Astrocyte of the spinal cord (primary cell): ENCODE data around the gene CASS4.

ENCODE experiments used
- DNase-seq: peaks from one replicate; pipeline ENCODE4 v3.0.0; 2011; ENCODE audit warnings: low read depth, low spot score
- H3K4me3 ChIP-seq: 2 replicates; pipeline ENCODE4 v1.5.1; 2011; ENCODE audit warnings: low read depth, mild to moderate bottlenecking, low read length, moderate library complexity
- in situ Hi-C: cut with HindIII; loops from 2 replicates; pipeline ENCODE4 v1.10.0; 2017; ENCODE audit warnings: low sequenced_read_pairs
- TF ChIP-seq, protein P1 (sequence below): IDR thresholded peaks from 2 replicates; pipeline ENCODE4 v1.5.1; 2012; ENCODE audit warnings: low read depth, mild to moderate bottlenecking, low read length, inconsistent platforms

The CASS4 gene

DNA sequence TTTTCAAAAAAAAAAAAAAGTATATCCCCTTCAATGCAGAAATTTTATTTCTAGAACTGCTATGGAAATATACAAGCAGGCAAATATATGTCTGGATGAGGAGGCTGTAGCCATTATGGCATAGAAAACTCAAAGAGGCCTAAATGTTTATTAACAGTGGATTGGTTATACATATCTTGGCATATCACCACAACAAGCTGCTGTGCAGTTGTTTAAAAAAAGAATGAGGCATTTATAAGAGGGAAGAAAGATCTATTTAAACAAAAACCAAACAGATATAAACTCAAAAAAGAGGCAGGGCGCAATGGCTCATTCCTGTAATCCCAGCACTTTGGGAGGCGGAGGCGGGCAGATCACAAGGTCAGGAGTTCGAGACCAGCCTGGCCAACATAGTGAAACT lies 26.2 kb downstream of the CASS4 start:
- H3K4me3 ChIP-seq = no peak overlapping the region
- DNase-seq = no peak
- in situ Hi-C loops = no loop called here
- TF ChIP-seq, protein P1, sequence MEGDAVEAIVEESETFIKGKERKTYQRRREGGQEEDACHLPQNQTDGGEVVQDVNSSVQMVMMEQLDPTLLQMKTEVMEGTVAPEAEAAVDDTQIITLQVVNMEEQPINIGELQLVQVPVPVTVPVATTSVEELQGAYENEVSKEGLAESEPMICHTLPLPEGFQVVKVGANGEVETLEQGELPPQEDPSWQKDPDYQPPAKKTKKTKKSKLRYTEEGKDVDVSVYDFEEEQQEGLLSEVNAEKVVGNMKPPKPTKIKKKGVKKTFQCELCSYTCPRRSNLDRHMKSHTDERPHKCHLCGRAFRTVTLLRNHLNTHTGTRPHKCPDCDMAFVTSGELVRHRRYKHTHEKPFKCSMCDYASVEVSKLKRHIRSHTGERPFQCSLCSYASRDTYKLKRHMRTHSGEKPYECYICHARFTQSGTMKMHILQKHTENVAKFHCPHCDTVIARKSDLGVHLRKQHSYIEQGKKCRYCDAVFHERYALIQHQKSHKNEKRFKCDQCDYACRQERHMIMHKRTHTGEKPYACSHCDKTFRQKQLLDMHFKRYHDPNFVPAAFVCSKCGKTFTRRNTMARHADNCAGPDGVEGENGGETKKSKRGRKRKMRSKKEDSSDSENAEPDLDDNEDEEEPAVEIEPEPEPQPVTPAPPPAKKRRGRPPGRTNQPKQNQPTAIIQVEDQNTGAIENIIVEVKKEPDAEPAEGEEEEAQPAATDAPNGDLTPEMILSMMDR = no peak

DNA sequence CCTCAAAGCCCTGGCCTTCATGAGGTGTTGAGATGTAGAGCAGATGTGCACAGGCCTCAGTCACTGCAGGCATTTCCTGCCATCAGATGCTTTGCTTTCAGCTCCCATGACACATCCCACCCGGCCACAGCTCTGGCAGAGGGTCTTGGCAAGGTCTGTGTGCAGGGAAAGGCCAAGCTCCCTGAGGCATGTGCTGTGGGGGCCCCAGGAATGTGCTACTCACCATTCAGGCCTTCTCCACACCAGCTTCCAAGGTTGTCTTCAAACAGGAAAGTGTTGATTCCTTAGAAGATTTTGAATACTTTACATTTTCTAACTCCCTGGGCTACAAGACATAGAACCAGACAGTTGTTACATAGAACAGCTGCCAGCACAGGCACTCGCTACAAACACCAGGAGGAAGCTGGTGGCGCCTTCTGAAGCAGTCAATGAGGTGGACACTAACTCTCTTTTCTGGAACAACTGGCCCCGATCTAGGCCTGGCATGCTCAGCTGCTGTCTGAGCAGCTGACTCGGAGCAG lies 27.8 kb downstream of the CASS4 start:
- H3K4me3 ChIP-seq = no peak overlapping the region

DNA sequence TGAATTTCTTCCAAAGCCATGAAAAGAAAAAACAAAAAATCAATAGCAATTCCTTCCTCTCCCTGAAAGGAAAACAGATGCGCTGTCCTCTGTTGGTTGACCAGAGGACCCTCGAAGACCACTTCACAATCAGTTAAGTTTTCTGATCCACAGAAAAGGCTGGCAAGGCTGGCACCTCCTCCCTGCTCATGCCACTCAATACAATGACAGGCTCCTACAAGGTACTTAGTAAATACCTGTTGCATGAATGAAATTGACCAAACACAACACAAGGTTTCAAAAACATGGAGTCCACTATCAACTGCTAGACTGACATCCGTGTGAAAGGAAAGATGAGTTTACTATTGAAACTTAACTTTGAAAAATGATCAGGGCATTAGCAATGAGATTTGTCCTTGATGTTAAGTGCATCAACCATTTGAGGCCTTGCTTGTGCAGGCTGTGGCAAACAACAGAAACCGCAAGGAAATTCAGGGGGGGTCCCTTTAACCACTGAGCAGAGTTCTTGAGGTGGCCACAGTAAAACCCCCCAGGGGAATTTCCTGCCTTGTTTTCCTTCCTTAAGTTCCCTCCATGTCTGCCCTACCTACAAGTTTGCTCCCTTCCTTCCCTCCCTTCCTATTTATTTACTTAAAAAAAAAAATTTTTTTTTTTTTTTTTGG lies 28.4 kb downstream of the CASS4 start:
- H3K4me3 ChIP-seq = no peak overlapping the region
- TF ChIP-seq, protein P1 = no peak
- peak; percentile 48 for DNase-seq
- in situ Hi-C loops = no loop called here

More for the DNA sequence above, 27.8 kb downstream of the CASS4 start:
- in situ Hi-C loops = no loop called here
- TF ChIP-seq, protein P1 = no peak
- DNase-seq = peak; percentile 97

DNA sequence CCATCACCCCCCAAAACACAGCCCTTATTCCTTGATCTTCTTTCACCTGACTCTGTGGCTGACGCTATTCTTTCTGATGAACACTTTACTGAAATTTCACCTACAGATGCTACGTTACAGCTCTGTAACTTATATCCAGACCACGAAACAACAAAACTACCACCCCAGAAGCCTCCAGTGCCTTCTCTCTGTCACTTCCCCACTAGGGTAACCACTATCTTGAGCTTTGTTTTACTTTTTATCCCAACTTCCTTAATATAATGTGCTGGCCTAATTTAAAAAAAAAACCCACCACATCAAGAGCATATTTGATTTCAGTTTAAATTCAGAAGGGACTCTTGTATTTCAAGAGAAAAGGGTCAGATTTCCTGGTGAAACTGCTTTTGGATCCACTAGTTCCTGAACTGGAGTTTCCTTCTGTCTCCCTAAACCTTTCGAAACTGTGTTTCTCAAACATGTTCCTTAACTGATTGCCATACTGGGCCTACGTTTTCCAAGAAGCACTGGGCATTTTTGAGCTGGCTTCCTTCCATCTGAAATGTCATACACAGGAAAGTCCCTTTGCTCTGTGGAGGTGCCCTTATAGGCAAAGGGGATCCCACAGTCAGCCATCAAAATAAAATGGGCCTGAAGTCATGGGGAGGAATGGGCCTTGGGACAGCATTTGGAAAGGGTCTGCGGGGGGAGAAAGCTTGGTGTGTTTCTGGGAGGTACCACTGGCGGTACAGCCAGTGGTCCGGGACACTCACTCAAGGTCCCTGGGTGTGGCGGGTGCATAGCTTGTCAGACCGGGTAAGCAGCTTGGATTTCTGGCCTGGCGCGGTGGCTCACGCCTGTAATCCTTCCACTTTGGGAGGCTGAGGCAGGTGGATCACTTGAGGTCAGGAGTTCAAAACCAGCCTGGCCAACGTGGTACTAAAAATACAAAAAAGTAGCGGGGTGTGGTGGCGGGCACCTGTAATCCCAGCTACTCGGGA lies 30.6 kb downstream of the CASS4 start:
- no peak overlapping the region for H3K4me3 ChIP-seq
- in situ Hi-C loops = no loop called here
- DNase-seq = no peak
- TF ChIP-seq, protein P1 = no peak

DNA sequence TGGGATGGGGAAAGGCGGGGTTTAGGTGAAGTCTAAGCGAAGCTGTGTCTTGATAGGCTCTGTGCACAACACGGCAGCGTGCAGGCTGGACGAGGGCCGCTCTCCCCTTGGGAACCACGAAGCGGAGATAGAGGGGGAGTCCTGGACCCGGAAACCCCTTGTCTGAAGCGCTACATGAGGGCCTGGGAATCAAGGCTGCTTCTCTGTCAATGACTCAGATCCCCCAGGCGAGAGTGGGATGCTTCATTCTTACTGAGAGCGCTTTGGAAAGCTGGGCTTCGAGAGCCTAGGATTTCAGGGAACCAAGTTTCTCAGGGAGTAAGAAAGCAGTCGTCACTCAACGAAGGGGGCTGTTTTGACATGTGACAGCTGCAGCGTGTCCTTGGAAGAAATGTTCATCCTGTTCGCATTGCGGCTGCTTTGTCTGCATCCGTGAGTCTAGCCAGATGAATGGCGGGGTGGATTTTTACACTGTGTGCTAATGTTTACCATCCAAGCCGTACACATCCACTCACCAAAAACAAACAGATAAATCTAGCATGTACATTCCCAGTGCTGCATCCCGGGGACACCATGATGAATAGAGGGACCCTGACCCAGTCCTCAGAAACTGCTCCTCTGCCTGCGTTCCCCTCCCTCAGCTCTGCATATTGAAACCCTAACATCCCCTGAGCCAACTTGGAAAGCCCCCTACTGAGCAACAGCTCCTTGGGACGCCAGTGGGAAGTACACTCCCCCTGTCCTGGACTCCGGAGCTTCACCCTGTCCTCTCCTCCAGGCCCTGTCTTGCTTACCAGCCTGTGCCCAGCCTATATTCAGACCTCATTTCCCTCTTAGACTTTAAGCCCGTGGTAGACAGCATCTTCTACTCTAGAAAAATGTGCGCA lies 31.8 kb downstream of the CASS4 start:
- TF ChIP-seq, protein P1 = no peak
- in situ Hi-C loops = no loop called here
- no peak overlapping the region for H3K4me3 ChIP-seq
- DNase-seq = no peak

DNA sequence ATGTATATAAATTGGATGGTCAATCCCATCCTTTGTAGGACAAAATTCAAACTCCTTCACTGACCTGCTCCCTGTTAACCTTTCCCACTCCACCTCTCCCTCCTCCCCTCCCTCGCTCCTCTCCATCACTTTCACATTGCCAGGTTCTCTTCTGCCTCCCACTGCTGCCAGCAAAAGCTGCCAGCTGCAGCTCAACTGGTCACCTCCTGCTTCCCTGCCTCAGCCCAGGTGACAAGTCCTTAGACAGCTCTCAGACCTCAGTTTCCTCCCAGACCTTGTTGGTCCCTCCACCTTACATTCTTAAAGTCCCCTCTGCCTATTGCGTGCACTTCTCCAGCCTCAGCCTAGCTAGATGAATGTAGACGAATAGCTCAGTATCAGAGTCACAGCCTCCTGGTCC lies 33.1 kb downstream of the CASS4 start:
- DNase-seq = no peak
- in situ Hi-C loops = no loop called here
- H3K4me3 ChIP-seq = no peak overlapping the region
- TF ChIP-seq, protein P1 = no peak
